MM.1S (cell line): Measurements from ENCODE around the gene ANKRD12.

Source experiments
- EZH2 ChIP-seq: fragments of 300-600 bp; sonication (generic); optimal IDR thresholded peaks from 2 replicates; pipeline ENCODE3; 2017; ENCODE audit warnings: low read depth, mild to moderate bottlenecking, antibody characterized with exemption, low read length, mixed read lengths
- EZH2phosphoT487 ChIP-seq: fragments of 300-600 bp; sonication (generic); IDR thresholded peaks from 2 replicates; pipeline ENCODE4 v1.6.1; 2018; ENCODE audit warnings: antibody characterized with exemption, low read length
- TF ChIP-seq, protein P1 (sequence below): fragments of 300-600 bp; sonication (generic); IDR thresholded peaks from 2 replicates; pipeline ENCODE4 v1.5.1; 2016; ENCODE audit warnings: antibody characterized with exemption, low read length, mixed read lengths

DNA sequence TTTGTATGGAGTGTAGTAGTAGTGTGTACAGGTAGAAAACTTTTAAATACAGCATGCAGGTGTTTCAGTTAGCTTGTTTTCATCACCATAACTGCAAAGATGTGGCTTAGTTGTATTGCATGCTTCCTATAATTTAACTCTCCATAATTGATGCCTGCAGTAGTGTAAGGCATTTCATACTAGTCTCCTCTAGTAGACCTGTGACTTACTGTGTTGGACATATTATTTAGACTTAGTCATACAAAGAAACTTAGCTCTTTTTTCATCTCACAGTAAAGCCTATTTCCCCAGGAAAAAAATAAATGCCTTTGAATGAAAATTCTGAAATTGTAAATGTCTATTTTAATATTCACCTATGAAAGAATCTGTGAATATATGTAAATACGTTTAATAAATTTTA, 145.2 kb downstream of the ANKRD12 start:
- no peak for TF ChIP-seq EZH2
- TF ChIP-seq, protein P1, sequence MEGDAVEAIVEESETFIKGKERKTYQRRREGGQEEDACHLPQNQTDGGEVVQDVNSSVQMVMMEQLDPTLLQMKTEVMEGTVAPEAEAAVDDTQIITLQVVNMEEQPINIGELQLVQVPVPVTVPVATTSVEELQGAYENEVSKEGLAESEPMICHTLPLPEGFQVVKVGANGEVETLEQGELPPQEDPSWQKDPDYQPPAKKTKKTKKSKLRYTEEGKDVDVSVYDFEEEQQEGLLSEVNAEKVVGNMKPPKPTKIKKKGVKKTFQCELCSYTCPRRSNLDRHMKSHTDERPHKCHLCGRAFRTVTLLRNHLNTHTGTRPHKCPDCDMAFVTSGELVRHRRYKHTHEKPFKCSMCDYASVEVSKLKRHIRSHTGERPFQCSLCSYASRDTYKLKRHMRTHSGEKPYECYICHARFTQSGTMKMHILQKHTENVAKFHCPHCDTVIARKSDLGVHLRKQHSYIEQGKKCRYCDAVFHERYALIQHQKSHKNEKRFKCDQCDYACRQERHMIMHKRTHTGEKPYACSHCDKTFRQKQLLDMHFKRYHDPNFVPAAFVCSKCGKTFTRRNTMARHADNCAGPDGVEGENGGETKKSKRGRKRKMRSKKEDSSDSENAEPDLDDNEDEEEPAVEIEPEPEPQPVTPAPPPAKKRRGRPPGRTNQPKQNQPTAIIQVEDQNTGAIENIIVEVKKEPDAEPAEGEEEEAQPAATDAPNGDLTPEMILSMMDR = no peak
- no peak for TF ChIP-seq EZH2phosphoT487
